ENCODE results near the gene AP1B1. TPM values are rescaled to one million over a fixed set of nuclear protein-coding genes. Genes with fewer than 3 reads are reported as not detected.

AP1B1 gene
- total and polyA plus RNA-seq, 2 of the 8 experiments (the other 6 are each of a cell fraction or from before 2014, with no cell fraction given) = 64.2 to 86.8 TPM

DNA sequence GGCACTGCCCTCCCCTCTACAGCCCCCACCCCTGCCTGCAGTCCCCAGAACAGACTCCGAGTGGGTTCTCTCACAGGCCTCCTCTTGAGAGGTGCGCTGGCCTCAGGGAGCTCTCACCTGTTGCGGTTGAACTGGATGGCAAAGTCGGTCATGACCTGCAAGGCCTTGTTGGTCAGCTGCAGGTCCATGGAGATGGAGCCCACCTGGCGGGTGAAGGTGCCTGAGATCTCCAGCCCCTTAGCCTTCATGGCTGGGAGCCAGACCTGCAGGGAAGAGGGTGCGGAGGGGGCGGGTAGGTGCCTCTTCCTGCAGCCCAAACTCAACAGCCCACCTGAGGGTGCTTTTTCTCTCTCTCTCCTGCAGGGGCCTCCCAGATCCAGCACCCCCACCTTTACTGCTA lies 54.2 kb downstream of the AP1B1 start:
- ChIA-PET CTCF (ENCODE audit: partially characterized antibody) (interaction anchor here (1.9 kb wide), 1 partner anchor 14 kb away, joined by 5 read pairs; no protein-coding TSS in a partner anchor), POLR2A (ENCODE audit: partially characterized antibody) (no interaction called here)
- no peak overlapping the region for H2BK5ac ChIP-seq (ENCODE audit: low read depth, low read length)
- no peak overlapping the region for H3K4me3 ChIP-seq (ENCODE audit: extremely low read depth in 1 of 4, insufficient read depth in 2 of 4, low read depth in 3 of 4, low read length in 4 of 4)
- no peak overlapping the region for H3K27ac ChIP-seq (ENCODE audit: low read depth, low read length)
- no peak overlapping the region for H2BK12ac ChIP-seq (ENCODE audit: low read depth, low read length)
- no peak overlapping the region for H2AFZ ChIP-seq (ENCODE audit: low read length)
- no peak overlapping the region for H2BK15ac ChIP-seq (ENCODE audit: low read length)
- FAIRE-seq = no peak
- no peak overlapping the region for H3K4me2 ChIP-seq (ENCODE audit: insufficient read depth in 1 of 2, low read depth in 2 of 2, low read length in 2 of 2)
- H3K18ac ChIP-seq (ENCODE audit: extremely low read depth, low read length) = no peak overlapping the region
- H3K79me1 ChIP-seq (ENCODE audit: low read depth, low read length) = no peaks in the 10 kb centered on the region
- H4K5ac ChIP-seq (ENCODE audit: insufficient read length, low read depth, low read length) = no peak overlapping the region
- H4K91ac ChIP-seq (replicated peaks; ENCODE audit: insufficient read length, low read length) = no peak overlapping the region
- H3K9ac ChIP-seq (replicated peaks in 1 of 4; ENCODE audit: extremely low read depth in 1 of 4, low read depth in 3 of 4, low read length in 3 of 4) = no peak overlapping the region
- no peak overlapping the region for H3K4ac ChIP-seq (replicated peaks; ENCODE audit: insufficient read length, low read depth, low read length)
- H4K20me1 ChIP-seq (replicated peaks in 1 of 2; ENCODE audit: control insufficient read depth in 1 of 2, insufficient read depth in 2 of 2, low read length in 2 of 2) = peaks cover 3 to 10% of the 10 kb centered on the region in 2 experiments
- H3K9me3 ChIP-seq (ENCODE audit: insufficient read depth in 2 of 2, low read depth in 1 of 2, low read length in 1 of 2) = no peaks in the 10 kb centered on the region
- no peaks in the 10 kb centered on the region for H3K23me2 ChIP-seq (ENCODE audit: low read depth, low read length)
- no peak overlapping the region for H3K14ac ChIP-seq (ENCODE audit: insufficient read length)
- TF ChIP-seq PHF8 (conservative IDR thresholded peaks at IDR 0.05; ENCODE audit: low read depth, low read length) = no peak
- no peak for TF ChIP-seq TEAD4 (IDR thresholded peaks at IDR 0.05; ENCODE audit: low read depth, low read length)
- no peak for TF ChIP-seq CTBP2 (IDR thresholded peaks at IDR 0.05; ENCODE audit: borderline replicate concordance, insufficient read depth, insufficient read length, low read length)
- TF ChIP-seq GABPA (IDR thresholded peaks at IDR 0.05; ENCODE audit: borderline replicate concordance, insufficient read depth, low read length) = no peak
- TF ChIP-seq EP300 (IDR thresholded peaks at IDR 0.05; ENCODE audit: borderline replicate concordance in 1 of 2, low read depth in 2 of 2, low read length in 2 of 2) = no peak
- no peak for TF ChIP-seq ASH2L (IDR thresholded peaks at IDR 0.05; ENCODE audit: low read length)
- TF ChIP-seq SUZ12 (IDR thresholded peaks at IDR 0.05; ENCODE audit: low read length) = no peak
- TF ChIP-seq SIN3A (conservative IDR thresholded peaks at IDR 0.05 in 1 of 2, IDR thresholded peaks at IDR 0.05 in 1 of 2; ENCODE audit: low read depth in 1 of 2, low read length in 2 of 2) = no peak
- no peak for TF ChIP-seq TBP (IDR thresholded peaks at IDR 0.05; ENCODE audit: low read depth, low read length)
- no peak for TF ChIP-seq SRF (IDR thresholded peaks at IDR 0.05; ENCODE audit: low read depth, low read length)
- no peaks in the 10 kb centered on the region; a peak in 1 of 7 replicates for H3K4me1 ChIP-seq (replicated peaks in 1 of 4; ENCODE audit: control insufficient read depth in 3 of 4, insufficient read depth in 4 of 4, low read length in 3 of 4)
- DNase-seq (ENCODE audit: low read depth in 1 of 2, low spot score in 2 of 2) = no peak
- no peak overlapping the region for H4K8ac ChIP-seq (ENCODE audit: extremely low read depth, insufficient read depth, low read length)
- H3K79me2 ChIP-seq (ENCODE audit: control insufficient read depth in 1 of 2, insufficient read depth in 2 of 2, low read length in 2 of 2) = no peaks in the 10 kb centered on the region
- H3K36me3 ChIP-seq (ENCODE audit: control insufficient read depth in 2 of 4, insufficient read depth in 4 of 4, low read length in 3 of 4) = peaks cover 10 to 27% (median 19%) of the 10 kb centered on the region in 4 experiments; a peak in 7 of 8 replicates
- H3K56ac ChIP-seq (replicated peaks; ENCODE audit: insufficient read length, low read depth, low read length) = no peak overlapping the region
- no peaks in the 10 kb centered on the region for H3K27me3 ChIP-seq (replicated peaks in 1 of 4; ENCODE audit: control insufficient read depth in 3 of 4, extremely low read depth in 1 of 4, insufficient read depth in 3 of 4, low read length in 3 of 4)
- no peak overlapping the region for H3K23ac ChIP-seq (ENCODE audit: insufficient read length)
- no peak overlapping the region for H2BK120ac ChIP-seq (replicated peaks; ENCODE audit: low read depth, low read length)
- no peak overlapping the region for H2AK5ac ChIP-seq (ENCODE audit: low read depth, low read length)
- WGBS, 2 experiments (ENCODE audit: extremely low coverage in 1 of 2, insufficient coverage in 1 of 2, insufficient read length in 1 of 2, insufficient replicate concordance in 2 of 2, low coverage in 1 of 2, low lambda C conversion rate in 2 of 2, missing lambda C conversion rate in 1 of 2) = 97% methylated on average over 5 of the region's 7 CpGs; no CpG with 5 or more reads in 1 of the 2 experiments
- H2BK20ac ChIP-seq (ENCODE audit: low read length) = no peak overlapping the region

Data from H1 (cell line).